DOHH2 (cell line): Measurements from ENCODE around the gene ABHD16B.

Source experiments
- H3F3A ChIP-seq: fragments of 200-600 bp; sonication (generic), shearing (Covaris generic); 2 replicates; pipeline ENCODE4 v1.6.0; 2016; ENCODE audit warnings: antibody characterized with exemption, mild to moderate bottlenecking; ENCODE audit not compliant: control insufficient read depth, insufficient read depth
- H3K27ac ChIP-seq: fragments of 200-600 bp; sonication (generic); 2 replicates; pipeline ENCODE4 v1.5.1; 2014; ENCODE audit warnings: low read depth, mild to moderate bottlenecking, low read length, moderate library complexity
- H3K27me3 ChIP-seq: fragments of 200-600 bp; sonication (generic); 2 replicates; pipeline ENCODE4 v1.6.1; 2014; ENCODE audit warnings: mild to moderate bottlenecking, low read length, mixed read lengths; ENCODE audit not compliant: control insufficient read depth
- H3K36me3 ChIP-seq: fragments of 200-600 bp; sonication (generic); 2 replicates; pipeline ENCODE4 v1.6.1; 2014; ENCODE audit warnings: mild to moderate bottlenecking, low read length, moderate library complexity, mixed read lengths; ENCODE audit not compliant: control insufficient read depth
- H3K4me1 ChIP-seq: fragments of 200-600 bp; sonication (generic); 2 replicates; pipeline ENCODE4 v1.6.1; 2014; ENCODE audit warnings: mild to moderate bottlenecking, low read length, mixed read lengths; ENCODE audit not compliant: control insufficient read depth
- H3K4me2 ChIP-seq: fragments of 200-600 bp; sonication (generic); 2 replicates; pipeline ENCODE4 v1.6.0; 2014; ENCODE audit warnings: mild to moderate bottlenecking, low read length, moderate library complexity
- H3K4me3 ChIP-seq: fragments of 200-600 bp; sonication (generic); 2 replicates; pipeline ENCODE4 v1.5.1; 2014; ENCODE audit warnings: mild to moderate bottlenecking, low read length, mixed read lengths
- H3K79me2 ChIP-seq: fragments of 200-600 bp; sonication (generic); 2 replicates; pipeline ENCODE4 v1.6.1; 2014; ENCODE audit warnings: mild to moderate bottlenecking, low read length, mixed read lengths; ENCODE audit not compliant: control insufficient read depth
- H3K9me2 ChIP-seq: fragments of 200-600 bp; sonication (generic); replicated peaks from 2 replicates; pipeline ENCODE4 v1.6.1; 2014; ENCODE audit warnings: mild to moderate bottlenecking, low read length, mixed read lengths; ENCODE audit not compliant: control insufficient read depth
- H3K9me3 ChIP-seq: fragments of 200-600 bp; sonication (generic); 2 replicates; pipeline ENCODE4 v1.6.1; 2014; ENCODE audit warnings: antibody characterized with exemption, low read length, mixed read lengths; ENCODE audit not compliant: control insufficient read depth, insufficient read depth
- H4K20me1 ChIP-seq: fragments of 200-600 bp; sonication (generic); 2 replicates; pipeline ENCODE4 v1.6.0; 2014; ENCODE audit warnings: low read depth, mild to moderate bottlenecking, antibody characterized with exemption, low read length, moderate library complexity; ENCODE audit not compliant: control insufficient read depth, insufficient read depth
- EZH2phosphoT487 ChIP-seq: fragments of 200-600 bp; sonication (generic); IDR thresholded peaks from 2 replicates; pipeline ENCODE4 v1.6.1; 2017; ENCODE audit warnings: borderline replicate concordance, mild to moderate bottlenecking, antibody characterized with exemption, low read length, moderate library complexity, mixed read lengths
- TF ChIP-seq, protein P1 (sequence below): fragments of 200-600 bp; sonication (generic); IDR thresholded peaks from one replicate; pipeline ENCODE4 v1.5.1; 2014; ENCODE audit warnings: antibody characterized with exemption, mild to moderate bottlenecking, low read depth, low read length; ENCODE audit not compliant: poor library complexity, severe bottlenecking

The ABHD16B gene

DNA sequence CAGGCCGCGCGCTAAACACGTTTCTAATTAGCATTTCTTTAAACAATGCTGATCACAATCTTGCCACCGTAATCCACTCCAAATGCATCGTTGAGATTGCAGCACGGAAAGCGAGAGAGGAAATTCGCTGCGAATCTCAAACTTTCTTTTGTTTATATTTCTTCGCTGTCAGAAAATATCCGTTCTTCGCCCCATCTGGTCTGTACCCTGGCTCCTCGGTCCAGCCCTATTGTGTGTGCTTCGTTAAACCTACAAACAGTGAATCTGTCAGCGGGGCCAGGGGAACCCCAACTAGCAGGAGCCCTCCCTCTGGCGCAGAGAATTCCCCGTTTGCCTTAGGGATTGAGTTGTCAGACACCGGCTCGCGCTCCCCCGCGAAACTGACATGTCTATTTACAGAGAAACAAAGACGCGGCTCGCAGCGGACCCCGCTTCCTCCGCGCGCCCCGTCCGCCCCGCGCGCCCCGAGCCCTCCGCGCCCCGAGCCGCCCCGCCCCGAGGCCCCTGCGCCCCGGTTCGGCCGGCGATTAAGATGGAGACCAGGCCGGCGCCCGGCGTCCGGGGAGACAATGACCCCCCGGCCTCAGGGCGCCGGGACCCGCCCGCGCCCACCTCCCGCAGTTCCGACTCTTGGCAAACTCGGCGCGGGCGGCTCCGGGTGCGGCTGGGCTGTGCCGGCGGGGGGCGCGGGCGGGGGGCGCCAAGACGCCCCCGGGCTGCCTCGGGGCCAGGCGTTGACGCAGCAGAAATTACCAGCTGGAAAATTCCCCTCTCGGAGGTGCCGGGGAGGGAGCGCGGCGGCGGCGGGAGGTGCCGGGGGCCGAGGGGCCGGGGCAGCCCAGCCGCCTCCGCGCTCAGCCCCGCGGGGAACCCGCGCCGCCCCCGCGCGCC, 31.1 kb upstream of the ABHD16B start:
- no peaks in the 10 kb centered on the region for H3K9me3 ChIP-seq
- no peak overlapping the region for H3K4me3 ChIP-seq
- peaks cover 5% of the 10 kb centered on the region; the same call in 1 of the 2 replicates for H3F3A ChIP-seq
- no peaks in the 10 kb centered on the region for H3K4me1 ChIP-seq
- 0 out of 2 replicates have a peak, but pooled peaks cover 7% of the 10 kb centered on the region for H4K20me1 ChIP-seq
- H3K9me2 ChIP-seq = no peaks in the 10 kb centered on the region
- peak overlapping the region; percentile 30; the same call in 1 of the 2 replicates for H3K4me2 ChIP-seq
- H3K27ac ChIP-seq = no peak overlapping the region
- TF ChIP-seq, protein P1, sequence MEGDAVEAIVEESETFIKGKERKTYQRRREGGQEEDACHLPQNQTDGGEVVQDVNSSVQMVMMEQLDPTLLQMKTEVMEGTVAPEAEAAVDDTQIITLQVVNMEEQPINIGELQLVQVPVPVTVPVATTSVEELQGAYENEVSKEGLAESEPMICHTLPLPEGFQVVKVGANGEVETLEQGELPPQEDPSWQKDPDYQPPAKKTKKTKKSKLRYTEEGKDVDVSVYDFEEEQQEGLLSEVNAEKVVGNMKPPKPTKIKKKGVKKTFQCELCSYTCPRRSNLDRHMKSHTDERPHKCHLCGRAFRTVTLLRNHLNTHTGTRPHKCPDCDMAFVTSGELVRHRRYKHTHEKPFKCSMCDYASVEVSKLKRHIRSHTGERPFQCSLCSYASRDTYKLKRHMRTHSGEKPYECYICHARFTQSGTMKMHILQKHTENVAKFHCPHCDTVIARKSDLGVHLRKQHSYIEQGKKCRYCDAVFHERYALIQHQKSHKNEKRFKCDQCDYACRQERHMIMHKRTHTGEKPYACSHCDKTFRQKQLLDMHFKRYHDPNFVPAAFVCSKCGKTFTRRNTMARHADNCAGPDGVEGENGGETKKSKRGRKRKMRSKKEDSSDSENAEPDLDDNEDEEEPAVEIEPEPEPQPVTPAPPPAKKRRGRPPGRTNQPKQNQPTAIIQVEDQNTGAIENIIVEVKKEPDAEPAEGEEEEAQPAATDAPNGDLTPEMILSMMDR = no peak
- TF ChIP-seq EZH2phosphoT487 = 0 out of 2 replicates have a peak, but pooled peaks have one; percentile 72
- H3K36me3 ChIP-seq = no peaks in the 10 kb centered on the region
- no peaks in the 10 kb centered on the region for H3K79me2 ChIP-seq
- H3K27me3 ChIP-seq = peaks cover 33% of the 10 kb centered on the region

DNA sequence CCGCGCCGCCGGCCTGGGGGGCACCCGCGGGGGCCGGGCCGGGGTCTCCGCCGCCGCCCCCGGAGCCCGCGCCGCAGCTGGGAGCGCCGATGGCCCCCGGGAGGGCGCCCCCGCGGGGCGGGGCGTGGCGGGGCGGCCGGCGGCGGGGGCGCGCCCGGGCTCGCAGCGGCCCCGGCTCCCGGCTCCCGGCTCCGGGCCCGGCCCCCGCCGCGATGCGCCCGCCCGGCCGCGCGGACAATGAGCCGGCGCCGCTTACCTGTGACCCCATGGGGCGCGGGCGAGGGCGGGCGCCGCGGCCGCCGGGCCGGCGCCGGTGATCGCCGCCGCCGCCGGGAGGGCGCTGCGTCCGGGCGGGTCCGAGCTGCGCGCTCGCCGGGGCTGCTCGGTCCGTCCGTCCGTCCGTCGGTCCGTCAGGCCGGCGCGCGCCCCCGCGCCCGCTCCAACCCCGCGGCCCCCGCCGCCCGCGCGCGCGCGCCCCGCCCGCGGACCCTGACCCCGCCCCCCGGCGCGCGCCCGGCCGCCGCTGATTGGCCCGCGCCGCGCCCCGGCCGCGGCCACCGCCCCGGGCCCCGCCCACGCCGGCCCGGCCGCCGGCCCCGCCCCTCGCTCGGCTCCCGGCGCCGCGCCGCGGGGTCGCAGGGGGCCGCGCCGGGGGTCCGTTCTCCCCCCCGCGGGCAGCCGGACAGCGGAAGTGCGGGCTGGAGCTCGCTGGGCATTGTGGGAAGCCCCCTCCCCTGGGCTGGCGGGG, 30.3 kb upstream of the ABHD16B start, which contains the start of gene ZBTB46:
TSS of gene ZBTB46 (minus strand) at position 424 of the 748 bp plus-strand sequence. CDS start 40,507 bp downstream, outside the sequence.
- TF ChIP-seq, protein P1 = no peak
- no peak for TF ChIP-seq EZH2phosphoT487
- Histone ChIP-seq H3K4me2 (peak within 1 kb of the TSS; percentile 30; the same call in 1 of the 2 replicates), H3K27me3 (peaks cover 27% of the 10 kb centered on the region)

DNA sequence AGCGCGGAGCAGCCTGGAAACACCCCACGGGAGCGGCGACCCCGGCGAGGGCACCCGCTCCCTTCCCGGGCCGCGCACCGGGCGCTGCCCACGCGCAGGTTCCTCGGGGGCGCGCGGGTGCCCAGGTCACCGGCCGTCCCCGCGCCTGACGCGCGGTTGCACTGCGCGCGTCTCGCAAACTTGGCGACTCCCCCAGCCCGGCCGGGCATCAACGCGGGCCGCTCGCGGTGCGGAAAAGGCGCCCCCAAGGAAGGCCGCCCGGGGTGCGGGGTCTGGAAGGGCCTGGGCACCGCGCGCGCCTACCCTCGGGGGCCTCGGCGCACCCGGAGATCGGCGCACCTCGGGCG, 29.7 kb upstream of the ABHD16B start:
- Histone ChIP-seq H3K4me2 (no peak overlapping the region), H3K79me2 (no peaks in the 10 kb centered on the region), H3K9me2 (no peaks in the 10 kb centered on the region), H3K36me3 (no peaks in the 10 kb centered on the region), H3K4me1 (no peaks in the 10 kb centered on the region), H3F3A (peaks cover 5% of the 10 kb centered on the region; the same call in 1 of the 2 replicates), H3K27me3 (peaks cover 27% of the 10 kb centered on the region), H3K4me3 (no peak overlapping the region), H4K20me1 (0 out of 2 replicates have a peak, but pooled peaks cover 7% of the 10 kb centered on the region), H3K9me3 (no peaks in the 10 kb centered on the region), H3K27ac (no peak overlapping the region)
- no peak for TF ChIP-seq EZH2phosphoT487
- TF ChIP-seq, protein P1 = no peak

More for the DNA sequence above, 30.3 kb upstream of the ABHD16B start, which contains the start of gene ZBTB46:
- no peaks in the 10 kb centered on the region for H3K9me3 ChIP-seq
- H3F3A ChIP-seq = peaks cover 5% of the 10 kb centered on the region; the same call in 1 of the 2 replicates
- no peaks in the 10 kb centered on the region for H3K79me2 ChIP-seq
- H3K36me3 ChIP-seq = no peaks in the 10 kb centered on the region
- no peak within 1 kb of the TSS for H3K4me3 ChIP-seq
- H3K4me1 ChIP-seq = no peaks in the 10 kb centered on the region
- H3K27ac ChIP-seq = no peak within 1 kb of the TSS
- H4K20me1 ChIP-seq = 0 out of 2 replicates have a peak, but pooled peaks cover 7% of the 10 kb centered on the region
- no peaks in the 10 kb centered on the region for H3K9me2 ChIP-seq
